Mammary epithelial cell (primary cell): ENCODE data around the gene PLP2.

Experiments used
- EZH2 ChIP-seq: IDR thresholded peaks from 2 replicates; pipeline ENCODE4 v1.6.1; 2012; ENCODE audit warnings: low read length, inconsistent platforms, borderline replicate concordance
- TF ChIP-seq, protein P1 (sequence below), 2 donors: IDR thresholded peaks in 1 of 2; conservative IDR thresholded peaks in 1 of 2; 2 replicates each; pipeline ENCODE4 v1.5.1; 2011 to 2012; ENCODE audit warnings: inconsistent platforms in 2 of 2, low read length in 2 of 2, mild to moderate bottlenecking in 2 of 2, control low read depth in 1 of 2, low read depth in 1 of 2; ENCODE audit not compliant: insufficient read depth in 1 of 2; ENCODE audit errors: extremely low read depth in 1 of 2

DNA sequence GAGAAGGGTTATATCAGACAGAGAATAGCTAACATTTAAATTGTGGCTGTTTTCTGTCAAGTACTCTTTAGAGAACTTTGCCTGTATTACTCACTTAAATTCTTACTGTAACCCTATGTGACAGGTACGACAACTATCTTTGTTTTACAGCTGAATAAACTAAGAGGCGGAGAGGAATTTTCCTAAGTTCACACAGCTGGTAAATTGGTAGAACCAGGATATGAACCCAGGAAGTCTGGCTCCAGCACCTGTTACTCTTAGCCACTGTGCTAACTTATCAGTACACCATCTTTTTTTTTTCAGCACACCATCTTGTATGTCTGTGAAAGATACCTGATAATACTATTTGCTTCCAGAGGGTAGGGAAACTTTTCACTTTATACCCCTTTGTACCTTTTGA lies 30.3 kb downstream of the PLP2 start:
- TF ChIP-seq, protein P1, sequence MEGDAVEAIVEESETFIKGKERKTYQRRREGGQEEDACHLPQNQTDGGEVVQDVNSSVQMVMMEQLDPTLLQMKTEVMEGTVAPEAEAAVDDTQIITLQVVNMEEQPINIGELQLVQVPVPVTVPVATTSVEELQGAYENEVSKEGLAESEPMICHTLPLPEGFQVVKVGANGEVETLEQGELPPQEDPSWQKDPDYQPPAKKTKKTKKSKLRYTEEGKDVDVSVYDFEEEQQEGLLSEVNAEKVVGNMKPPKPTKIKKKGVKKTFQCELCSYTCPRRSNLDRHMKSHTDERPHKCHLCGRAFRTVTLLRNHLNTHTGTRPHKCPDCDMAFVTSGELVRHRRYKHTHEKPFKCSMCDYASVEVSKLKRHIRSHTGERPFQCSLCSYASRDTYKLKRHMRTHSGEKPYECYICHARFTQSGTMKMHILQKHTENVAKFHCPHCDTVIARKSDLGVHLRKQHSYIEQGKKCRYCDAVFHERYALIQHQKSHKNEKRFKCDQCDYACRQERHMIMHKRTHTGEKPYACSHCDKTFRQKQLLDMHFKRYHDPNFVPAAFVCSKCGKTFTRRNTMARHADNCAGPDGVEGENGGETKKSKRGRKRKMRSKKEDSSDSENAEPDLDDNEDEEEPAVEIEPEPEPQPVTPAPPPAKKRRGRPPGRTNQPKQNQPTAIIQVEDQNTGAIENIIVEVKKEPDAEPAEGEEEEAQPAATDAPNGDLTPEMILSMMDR (conservative IDR thresholded peaks at IDR 0.05 in 1 of 2, IDR thresholded peaks at IDR 0.05 in 1 of 2; ENCODE audit: extremely low read depth in 1 of 2, insufficient read depth in 1 of 2, low read depth in 1 of 2, low read length in 2 of 2): no peak
- TF ChIP-seq EZH2: no peak
